Activated CD4-positive, alpha-beta T cell treated with anti-CD3 and anti-CD28 coated beads for 36 hours (primary cell): ENCODE results near the gene ZSCAN5B. TPM values are rescaled to one million over a fixed set of nuclear protein-coding genes. Genes with fewer than 3 reads are reported as not detected.
A peak's percentile ranks its signal among the peaks of the same experiment; 100 is the strongest.
"Not testable (repeated sequence)": the region's sequence is repeated elsewhere in the genome, so short reads cannot be mapped to it uniquely, and the experiment has no call there.

Experiments
- ATAC-seq: fragments of 200-7000 bp; cut with Tn5 transposase; one replicate; pipeline ENCODE4 v1.10.0; 2021; ENCODE audit warnings: mild to moderate bottlenecking, moderate library complexity
- CTCF ChIA-PET: fragments of 350-600 bp; sonication (Branson Sonifier 250); formaldehyde crosslinking; loops from one replicate; lab custom pipeline; 2021; ENCODE audit warnings: antibody characterized with exemption; lab: Charles Lee
- POLR2A ChIA-PET: fragments of 350-600 bp; sonication (Branson Sonifier 250); formaldehyde crosslinking; loops from one replicate; lab custom pipeline; 2021; ENCODE audit warnings: antibody characterized with exemption, inconsistent platforms; lab: Charles Lee
- DNase-seq: peaks from one replicate; pipeline ENCODE4 v3.0.0-alpha.2; 2020
- H3K27ac Mint-ChIP-seq: one replicate; pipeline ENCODE4 v1.8.0; 2021; ENCODE audit warnings: mixed read lengths
- H3K27me3 Mint-ChIP-seq: one replicate; pipeline ENCODE4 v1.8.0; 2021; ENCODE audit warnings: mixed read lengths
- H3K36me3 Mint-ChIP-seq: one replicate; pipeline ENCODE4 v1.8.0; 2021; ENCODE audit warnings: low read depth, mixed read lengths
- H3K4me1 Mint-ChIP-seq: one replicate; pipeline ENCODE4 v1.8.0; 2021; ENCODE audit warnings: mixed read lengths
- H3K4me3 Mint-ChIP-seq: one replicate; pipeline ENCODE4 v1.8.0; 2021; ENCODE audit warnings: mild to moderate bottlenecking, moderate library complexity, mixed read lengths
- H3K9me3 Mint-ChIP-seq: one replicate; pipeline ENCODE4 v1.8.0; 2021; ENCODE audit warnings: low read depth, mixed read lengths
- intact Hi-C, 2 experiments: fragments of 100-400 bp; cut with DNase I in 1 of 2; cut with micrococcal nuclease in 1 of 2; formaldehyde crosslinking; loops; one replicate each; pipeline versions ENCODE4 v1.14.2 to v1.15.1; 2022 to 2024; cut with DNase I, micrococcal nuclease
- total RNA-seq, 2 experiments: library from RNA; stranded (reverse); gene quantifications; one replicate each; pipeline ENCODE4 v1.2.3, GENCODE V29; 2021

The ZSCAN5B gene
- not detected for total RNA-seq

GRCh38 chr19:56197646-56198045, at the start of gene ZSCAN5B:
Gene ZSCAN5B (minus strand): TSS chr19:56197783. CDS start chr19:56193052, 4,731 bp downstream.
- ATAC-seq, POLR2A ChIA-PET, DNase-seq, H3K27ac Mint-ChIP-seq, H3K9me3 Mint-ChIP-seq, H3K36me3 Mint-ChIP-seq, CTCF ChIA-PET, H3K4me3 Mint-ChIP-seq, H3K4me1 Mint-ChIP-seq, H3K27me3 Mint-ChIP-seq, intact Hi-C loops: not testable (repeated sequence)

GRCh38 chr19:56245764-56246163, 48.2 kb upstream of the ZSCAN5B start:
- DNase-seq, POLR2A ChIA-PET, H3K9me3 Mint-ChIP-seq, H3K27me3 Mint-ChIP-seq, H3K27ac Mint-ChIP-seq, H3K36me3 Mint-ChIP-seq, H3K4me1 Mint-ChIP-seq, CTCF ChIA-PET, H3K4me3 Mint-ChIP-seq, intact Hi-C loops, ATAC-seq: not testable (repeated sequence)

GRCh38 chr19:56245121-56245740, 47.6 kb upstream of the ZSCAN5B start:
- H3K27me3 Mint-ChIP-seq, result no peaks in the 10 kb centered on the region
- CTCF ChIA-PET, result interaction anchor here (0.6 kb wide), 1 partner anchor 17 kb away, joined by 3 read pairs; no protein-coding TSS in a partner anchor
- H3K36me3 Mint-ChIP-seq, result no peaks in the 10 kb centered on the region
- intact Hi-C loops, result no loop called here
- H3K9me3 Mint-ChIP-seq, result no peaks in the 10 kb centered on the region
- DNase-seq (no peak), ATAC-seq (no peak)
- POLR2A ChIA-PET, result no interaction called here
- no peak overlapping the region for H3K27ac Mint-ChIP-seq
- H3K4me3 Mint-ChIP-seq, result no peak overlapping the region
- no peaks in the 10 kb centered on the region for H3K4me1 Mint-ChIP-seq

- Mint-ChIP-seq H3K27ac (no peak overlapping the region), H3K4me1 (no peaks in the 10 kb centered on the region), H3K9me3 (no peaks in the 10 kb centered on the region), H3K36me3 (peaks cover 9% of the 10 kb centered on the region), H3K27me3 (no peaks in the 10 kb centered on the region), H3K4me3 (no peak overlapping the region)
- ATAC-seq, result no peak
- ChIA-PET POLR2A (no interaction called here), CTCF (no interaction called here)
- DNase-seq, result no peak
- intact Hi-C loops, result no loop called here
Observed at GRCh38 chr19:56223481-56223880, 25.9 kb upstream of the ZSCAN5B start.

GRCh38 chr19:56222901-56223300, 25.3 kb upstream of the ZSCAN5B start:
- ATAC-seq, result no peak
- peaks cover 11% of the 10 kb centered on the region for H3K36me3 Mint-ChIP-seq
- ChIA-PET POLR2A (no interaction called here), CTCF (no interaction called here)
- H3K27me3 Mint-ChIP-seq, result peaks cover 3% of the 10 kb centered on the region
- H3K4me1 Mint-ChIP-seq, result peaks cover 2% of the 10 kb centered on the region
- DNase-seq, result no peak
- intact Hi-C loops, result no loop called here
- H3K9me3 Mint-ChIP-seq, result no peaks in the 10 kb centered on the region
- H3K27ac Mint-ChIP-seq, result no peak overlapping the region
- H3K4me3 Mint-ChIP-seq, result no peak overlapping the region

GRCh38 chr19:56221851-56222250, 24.3 kb upstream of the ZSCAN5B start:
- Mint-ChIP-seq H3K4me1 (peaks cover 4% of the 10 kb centered on the region), H3K4me3 (no peak overlapping the region), H3K27me3 (peaks cover 6% of the 10 kb centered on the region), H3K9me3 (no peaks in the 10 kb centered on the region), H3K27ac (no peak overlapping the region), H3K36me3 (peaks cover 11% of the 10 kb centered on the region)
- CTCF ChIA-PET, result interaction anchor here (1.3 kb wide), 1 partner anchor 31 kb away, joined by 3 read pairs; no protein-coding TSS in a partner anchor
- POLR2A ChIA-PET, result no interaction called here
- intact Hi-C loops, result no loop called here
- no peak for ATAC-seq
- DNase-seq, result no peak

DNA sequence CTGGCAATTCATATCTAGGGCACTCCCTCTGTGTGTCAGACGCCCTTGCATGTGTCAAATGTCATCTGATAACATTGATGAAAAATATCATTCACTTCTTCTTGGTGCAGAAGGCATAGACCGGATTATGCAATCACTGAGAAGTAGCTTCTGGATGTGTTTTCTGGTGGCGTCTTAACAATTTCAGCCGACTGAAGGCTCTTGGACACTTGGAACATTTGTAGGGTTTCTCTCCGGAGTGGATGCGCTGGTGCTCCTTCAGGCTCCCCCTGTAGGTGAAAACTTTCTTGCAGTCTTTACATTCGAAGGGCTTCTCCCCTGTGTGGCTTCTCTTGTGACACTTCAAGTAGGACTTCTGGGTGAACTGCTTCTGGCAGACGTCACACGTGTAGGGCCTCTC, 23.9 kb upstream of the ZSCAN5B start:
- H3K9me3 Mint-ChIP-seq, ATAC-seq, H3K4me1 Mint-ChIP-seq, H3K27ac Mint-ChIP-seq, DNase-seq, H3K4me3 Mint-ChIP-seq, POLR2A ChIA-PET, H3K27me3 Mint-ChIP-seq, intact Hi-C loops: not testable (repeated sequence)
- H3K36me3 Mint-ChIP-seq, result peaks cover 11% of the 10 kb centered on the region
- CTCF ChIA-PET, result interaction anchor here (0.6 to 1.3 kb wide), 2 partner anchors 32 to 75 kb away, joined by 3 read pairs; no protein-coding TSS in a partner anchor

DNA sequence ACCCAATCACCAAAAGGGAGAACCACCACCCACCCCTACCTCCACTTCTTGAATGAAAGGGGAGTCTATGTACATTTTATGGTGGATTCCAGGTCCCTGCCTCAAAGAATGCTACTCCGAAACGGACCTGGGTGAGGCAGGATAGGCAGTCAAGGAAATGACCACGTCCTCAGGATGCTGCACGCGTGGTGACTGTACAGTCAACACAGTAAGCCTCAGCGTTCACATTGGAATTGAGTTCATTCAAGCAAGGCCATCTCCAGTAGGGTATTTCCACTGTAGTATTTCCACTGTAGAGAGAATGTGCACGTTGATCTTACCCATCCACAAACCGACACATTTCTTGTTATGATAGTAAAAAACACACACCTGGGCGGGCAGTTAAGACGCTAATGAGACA, 21.4 kb upstream of the ZSCAN5B start:
- no peak for DNase-seq
- H3K36me3 Mint-ChIP-seq, result peaks cover 11% of the 10 kb centered on the region
- no peaks in the 10 kb centered on the region for H3K9me3 Mint-ChIP-seq
- ChIA-PET POLR2A (no interaction called here), CTCF (interaction anchor here (1.1 kb wide), 1 partner anchor 142 kb away, joined by 3 read pairs; no protein-coding TSS in a partner anchor)
- intact Hi-C loops, result no loop called here
- H3K4me3 Mint-ChIP-seq, result no peak overlapping the region
- peaks cover 4% of the 10 kb centered on the region for H3K4me1 Mint-ChIP-seq
- H3K27me3 Mint-ChIP-seq, result peaks cover 18% of the 10 kb centered on the region
- no peak overlapping the region for H3K27ac Mint-ChIP-seq
- no peak for ATAC-seq

DNA sequence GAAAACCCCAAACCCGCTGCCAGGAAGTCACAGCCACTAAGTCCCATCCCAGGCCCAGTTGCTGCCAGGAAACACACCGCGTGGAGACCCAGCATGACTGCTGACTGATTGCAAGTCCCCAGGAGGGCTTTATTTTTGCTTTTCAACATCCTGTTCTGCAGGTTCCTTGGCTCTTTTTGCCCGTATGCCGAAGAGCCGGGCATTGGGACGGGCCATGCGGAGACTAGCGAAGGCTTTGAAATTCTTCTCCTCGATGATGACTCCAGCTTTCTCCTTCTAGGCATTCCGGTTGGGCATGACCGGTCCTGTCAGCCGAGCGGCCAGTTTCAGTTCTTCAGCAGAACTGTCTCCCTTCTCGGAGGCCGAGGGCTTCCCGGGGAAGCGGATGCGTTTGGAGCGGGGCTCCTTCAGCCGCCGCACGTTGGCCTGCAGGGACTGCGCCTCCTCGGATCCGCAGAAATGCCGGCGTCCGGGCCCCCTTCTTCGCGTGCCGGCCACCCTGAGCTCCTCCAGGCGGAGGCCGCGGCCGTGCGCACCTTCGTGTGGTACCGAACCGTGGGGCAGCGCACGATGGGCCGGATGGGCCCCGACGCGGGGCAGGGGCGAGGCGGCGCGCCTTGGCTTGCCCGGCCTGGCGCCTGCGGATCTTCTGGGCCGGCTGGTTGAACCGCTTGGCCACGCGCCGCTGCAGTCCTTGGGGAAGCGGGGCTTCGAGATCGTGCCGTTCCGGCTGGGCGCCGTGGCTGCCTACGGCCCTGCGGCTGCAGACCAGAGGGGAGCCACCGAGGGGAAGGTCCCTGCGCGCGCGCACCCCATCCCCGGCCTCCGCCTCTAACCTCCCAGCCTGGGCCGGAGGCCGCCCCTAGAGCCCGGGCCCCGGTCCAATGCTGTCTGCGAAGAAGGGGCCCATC, 19.7 kb upstream of the ZSCAN5B start:
- DNase-seq, result peak; percentile 10
- POLR2A ChIA-PET, result no interaction called here
- no peaks in the 10 kb centered on the region for H3K9me3 Mint-ChIP-seq
- H3K27ac Mint-ChIP-seq, result no peak overlapping the region
- H3K27me3 Mint-ChIP-seq, result peaks cover 22% of the 10 kb centered on the region
- ATAC-seq, result no peak
- peaks cover 4% of the 10 kb centered on the region for H3K4me1 Mint-ChIP-seq
- H3K36me3 Mint-ChIP-seq, result peaks cover 6% of the 10 kb centered on the region
- CTCF ChIA-PET, result no interaction called here
- intact Hi-C loops, result no loop called here
- no peak overlapping the region for H3K4me3 Mint-ChIP-seq

DNA sequence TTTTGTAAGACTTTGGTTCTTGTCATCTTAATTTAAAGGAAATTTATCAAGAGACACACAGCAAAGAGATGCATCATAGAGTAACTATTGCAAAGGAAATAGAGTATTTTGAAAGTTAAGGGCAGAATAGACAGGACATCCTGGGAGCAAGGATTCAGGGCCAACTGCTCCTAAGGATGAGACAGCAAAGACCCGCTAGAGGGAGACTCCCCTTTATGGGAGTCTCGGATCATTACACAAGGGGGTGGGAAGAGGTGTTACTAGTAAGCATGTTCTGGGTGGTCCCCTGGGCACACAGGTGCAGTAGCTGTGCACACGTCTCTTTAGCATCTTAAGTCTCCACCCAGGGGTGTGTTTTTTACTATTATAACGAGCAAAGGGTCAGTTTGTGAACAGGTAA, 14.1 kb upstream of the ZSCAN5B start:
- POLR2A ChIA-PET, result no interaction called here
- ATAC-seq, result no peak
- intact Hi-C loops, result no loop called here
- no peak overlapping the region for H3K27ac Mint-ChIP-seq
- no peaks in the 10 kb centered on the region for H3K4me1 Mint-ChIP-seq
- H3K36me3 Mint-ChIP-seq, result no peaks in the 10 kb centered on the region
- H3K4me3 Mint-ChIP-seq, result no peak overlapping the region
- CTCF ChIA-PET, result no interaction called here
- H3K27me3 Mint-ChIP-seq, result peaks cover 19% of the 10 kb centered on the region
- H3K9me3 Mint-ChIP-seq, result no peaks in the 10 kb centered on the region
- DNase-seq, result no peak

DNA sequence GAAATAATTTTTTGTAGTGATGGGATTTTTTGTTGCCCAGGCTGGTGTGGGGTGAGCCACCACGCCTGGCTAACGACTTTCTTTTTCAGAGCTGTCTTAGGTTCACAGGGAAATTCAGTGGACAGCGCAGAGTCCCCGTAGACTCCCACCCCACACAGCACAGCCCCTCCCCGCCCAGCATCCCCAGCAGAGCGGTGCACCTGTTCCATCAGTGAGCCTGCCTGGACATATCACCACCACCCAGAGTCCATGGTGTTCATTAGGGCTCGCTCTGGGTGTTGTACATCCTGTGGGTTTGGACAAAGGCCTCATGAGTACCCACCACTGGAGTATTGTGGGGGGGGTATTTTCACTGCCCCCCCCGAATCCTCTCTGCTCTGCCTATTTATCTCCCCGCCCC, 12.5 kb upstream of the ZSCAN5B start:
- intact Hi-C loops, CTCF ChIA-PET, POLR2A ChIA-PET, H3K4me3 Mint-ChIP-seq, DNase-seq, H3K36me3 Mint-ChIP-seq, H3K27ac Mint-ChIP-seq, H3K4me1 Mint-ChIP-seq, H3K9me3 Mint-ChIP-seq, ATAC-seq: not testable (repeated sequence)
- peaks cover 15% of the 10 kb centered on the region for H3K27me3 Mint-ChIP-seq
